C4-2B (cell line): ENCODE results near the gene CDK14.

Experiments used
- H3K27ac ChIP-seq: fragments of 450-650 bp; 2 replicates; pipeline ENCODE4 v1.5.1; 2017
- CTCF ChIP-seq: fragments of 450-650 bp; conservative IDR thresholded peaks from 2 replicates; pipeline ENCODE4 v1.5.1; 2017; ENCODE audit warnings: mild to moderate bottlenecking
- ZFX ChIP-seq: fragments of 450-650 bp; IDR thresholded peaks from 2 replicates; pipeline ENCODE4 v1.6.1; 2017

CDK14 gene

GRCh38 chr7:91135300-91135699 is 539.2 kb downstream of the CDK14 start:
- TF ChIP-seq ZFX = no peak
- TF ChIP-seq CTCF = no peak
- no peak overlapping the region for H3K27ac ChIP-seq

- no peak for TF ChIP-seq ZFX
- H3K27ac ChIP-seq = no peak overlapping the region
Observed at GRCh38 chr7:91135703-91136430, 539.7 kb downstream of the CDK14 start.

GRCh38 chr7:91137153-91137787 is 541.1 kb downstream of the CDK14 start:
- no peak overlapping the region for H3K27ac ChIP-seq
- no peak for TF ChIP-seq CTCF
- TF ChIP-seq ZFX = no peak

GRCh38 chr7:91137788-91138368 is 541.8 kb downstream of the CDK14 start:
- TF ChIP-seq ZFX = no peak
- no peak for TF ChIP-seq CTCF
- no peak overlapping the region for H3K27ac ChIP-seq

GRCh38 chr7:91140286-91140685 is 544.2 kb downstream of the CDK14 start:
- H3K27ac ChIP-seq = no peak overlapping the region
- TF ChIP-seq ZFX (no peak), CTCF (no peak)

- no peak overlapping the region for H3K27ac ChIP-seq
- TF ChIP-seq CTCF (no peak), ZFX (no peak)
Observed at GRCh38 chr7:91140982-91141381, 544.9 kb downstream of the CDK14 start.

- no peak overlapping the region for H3K27ac ChIP-seq
- no peak for TF ChIP-seq ZFX
- no peak for TF ChIP-seq CTCF
Observed at GRCh38 chr7:91142743-91143142, 546.6 kb downstream of the CDK14 start.
